SW 1271 (cell line): Measurements from ENCODE around the gene LDHD.
"Not testable (repeated sequence)": the region's sequence is repeated elsewhere in the genome, so short reads cannot be mapped to it uniquely, and the experiment has no call there.

ENCODE experiments used
- DNase-seq, 2 experiments: peaks; one replicate each; lab custom pipeline; 2025; lab: John Stamatoyannopoulos, UW

The LDHD gene

GRCh38 chr16:75116081-75116910 is at the start of gene LDHD:
LDHD (minus strand) TSS chr16:75116780; CDS start chr16:75116720, 60 bp downstream.
- peak; percentile 43 to 68 for DNase-seq

- no peak for DNase-seq
Measured at GRCh38 chr16:75160386-75160785, 43.8 kb upstream of the LDHD start.

- no peak for DNase-seq
Measured at GRCh38 chr16:75152635-75153034, 36.1 kb upstream of the LDHD start.

- no peak for DNase-seq
Measured at GRCh38 chr16:75151798-75152197, 35.2 kb upstream of the LDHD start.

GRCh38 chr16:75148311-75149195 is 32.0 kb upstream of the LDHD start, which contains the start of gene ZFP1:
ZFP1 (plus strand) TSS chr16:75148524; CDS start chr16:75152952, 4,428 bp downstream.
- peak; percentile 57 to 86 for DNase-seq

- no peak for DNase-seq
Measured at GRCh38 chr16:75147968-75148310, 31.4 kb upstream of the LDHD start.

GRCh38 chr16:75143941-75144340 is 27.4 kb upstream of the LDHD start:
- DNase-seq, result no peak

- no peak for DNase-seq
Measured at GRCh38 chr16:75139498-75139897, 22.9 kb upstream of the LDHD start.

- no peak for DNase-seq
Measured at GRCh38 chr16:75138636-75139035, 22.1 kb upstream of the LDHD start.

GRCh38 chr16:75138233-75138632 is 21.7 kb upstream of the LDHD start:
- DNase-seq, result no peak

GRCh38 chr16:75131081-75131480 is 14.5 kb upstream of the LDHD start:
- no peak for DNase-seq

- DNase-seq, result no peak
Measured at GRCh38 chr16:75130150-75130771, 13.7 kb upstream of the LDHD start.

GRCh38 chr16:75129421-75130149 is 13.0 kb upstream of the LDHD start:
- not testable (repeated sequence) for DNase-seq

- no peak for DNase-seq
Measured at GRCh38 chr16:75127713-75128415, 11.3 kb upstream of the LDHD start.

- no peak for DNase-seq
Measured at GRCh38 chr16:75122609-75123008, 6.0 kb upstream of the LDHD start.

GRCh38 chr16:75121949-75122568 is 5.5 kb upstream of the LDHD start:
- no peak for DNase-seq

GRCh38 chr16:75120253-75120652 is 3.7 kb upstream of the LDHD start:
- DNase-seq, result no peak

GRCh38 chr16:75118943-75119539 is 2.5 kb upstream of the LDHD start:
- DNase-seq, result no peak

- no peak for DNase-seq
Measured at GRCh38 chr16:75116911-75117245, 298 bp upstream of the LDHD start.
